HEK293 (cell line): ENCODE results near the gene AMMECR1L.

Experiments used
- CTCF ChIA-PET: fragments of 350-600 bp; formaldehyde crosslinking; extraction: SDS; loops from one replicate; lab custom pipeline; 2021; ENCODE audit warnings: antibody characterized with exemption; lab: Yijun Ruan, JAX
- POLR2A ChIA-PET: fragments of 300-600 bp; formaldehyde crosslinking; extraction: SDS; loops from one replicate; lab custom pipeline; 2020; ENCODE audit warnings: antibody characterized with exemption, inconsistent platforms; lab: Yijun Ruan, JAX
- H3K27ac ChIP-seq: fragments of 200-500 bp; sonication (Bioruptor generic); 2 replicates; pipeline ENCODE4 v1.5.1; 2014; ENCODE audit warnings: low read depth, low read length, control low read depth, inconsistent platforms; ENCODE audit errors: extremely low read depth
- H3K36me3 ChIP-seq, 2 experiments: fragments of 200-500 bp in 1 of 2; sonication (Bioruptor generic) in 1 of 2; 1 replicate in 1 of 2; 2 replicates in 1 of 2; pipeline ENCODE4 v1.5.1; 2014 to 2017; ENCODE audit warnings: inconsistent platforms in 2 of 2, low read length in 2 of 2; ENCODE audit not compliant: control insufficient read depth in 2 of 2, insufficient read depth in 1 of 2
- H3K4me1 ChIP-seq: fragments of 200-500 bp; sonication (Bioruptor generic); 2 replicates; pipeline ENCODE4 v1.5.1; 2014; ENCODE audit warnings: mild to moderate bottlenecking, low read length, inconsistent platforms; ENCODE audit not compliant: control insufficient read depth, insufficient read depth
- H3K4me3 ChIP-seq: 2 replicates; pipeline ENCODE4 v1.5.1; 2011; ENCODE audit warnings: low read depth, mild to moderate bottlenecking, control low read depth, low read length, moderate library complexity
- H3K9me3 ChIP-seq: fragments of 200-500 bp; sonication (Bioruptor generic); 2 replicates; pipeline ENCODE4 v1.5.1; 2014; ENCODE audit warnings: low read depth, low read length, inconsistent platforms; ENCODE audit not compliant: control insufficient read depth, insufficient read depth
- ATF2 ChIP-seq: fragments of 450-650 bp; formaldehyde crosslinking; IDR thresholded peaks from 2 replicates; pipeline ENCODE4 v1.5.1; 2016; ENCODE audit warnings: missing biosample characterization, missing genetic modification characterization, low read depth
- CTCF ChIP-seq: fragments of 450-650 bp; formaldehyde crosslinking; IDR thresholded peaks from 2 replicates; pipeline ENCODE4 v1.5.1; 2016; ENCODE audit warnings: missing biosample characterization, missing genetic modification characterization
- IKZF3 ChIP-seq: fragments of 450-650 bp; IDR thresholded peaks from 2 replicates; pipeline ENCODE4 v1.5.0; 2018; ENCODE audit warnings: missing biosample characterization, mild to moderate bottlenecking, missing genetic modification characterization, moderate library complexity
- KLF16 ChIP-seq: fragments of 450-650 bp; formaldehyde crosslinking; IDR thresholded peaks from 2 replicates; pipeline ENCODE4 v1.5.1; 2017; ENCODE audit warnings: missing biosample characterization, missing genetic modification characterization
- MEIS1 ChIP-seq: sonication (generic); formaldehyde crosslinking; IDR thresholded peaks from 2 replicates; pipeline ENCODE4 v1.8.1; 2022; ENCODE audit warnings: missing genetic modification reagents, mild to moderate bottlenecking, borderline replicate concordance
- PBX3 ChIP-seq: sonication (generic); formaldehyde crosslinking; IDR thresholded peaks from 2 replicates; pipeline ENCODE4 v1.8.1; 2022; ENCODE audit warnings: mild to moderate bottlenecking, moderate library complexity, missing genetic modification reagents
- PRDM6 ChIP-seq: fragments of 450-650 bp; formaldehyde crosslinking; IDR thresholded peaks from 2 replicates; pipeline ENCODE4 v1.5.1; 2017; ENCODE audit warnings: missing biosample characterization, missing genetic modification characterization
- SP7 ChIP-seq: fragments of 450-650 bp; formaldehyde crosslinking; IDR thresholded peaks from 2 replicates; pipeline ENCODE4 v1.5.1; 2016; ENCODE audit warnings: missing biosample characterization, missing genetic modification characterization
- TCF7L2 ChIP-seq: IDR thresholded peaks from 2 replicates; pipeline ENCODE4 v1.6.1; 2011; ENCODE audit warnings: low read depth, mild to moderate bottlenecking, inconsistent platforms, low read length, moderate library complexity, borderline replicate concordance
- ZBTB17 ChIP-seq: fragments of 450-650 bp; formaldehyde crosslinking; IDR thresholded peaks from 2 replicates; pipeline ENCODE4 v1.5.1; 2016; ENCODE audit warnings: missing biosample characterization, missing genetic modification characterization
- ZFHX2 ChIP-seq: fragments of 450-650 bp; formaldehyde crosslinking; conservative IDR thresholded peaks from 2 replicates; pipeline ENCODE4 v1.5.1; 2016; ENCODE audit warnings: missing biosample characterization, missing genetic modification characterization
- ZIC2 ChIP-seq: fragments of 450-650 bp; formaldehyde crosslinking; IDR thresholded peaks from 2 replicates; pipeline ENCODE4 v1.5.1; 2016; ENCODE audit warnings: missing biosample characterization, missing genetic modification characterization
- ZNF223 ChIP-seq: fragments of 450-650 bp; formaldehyde crosslinking; IDR thresholded peaks from 2 replicates; pipeline ENCODE4 v1.5.1; 2016; ENCODE audit warnings: missing biosample characterization, missing genetic modification characterization
- ZNF366 ChIP-seq: fragments of 450-650 bp; formaldehyde crosslinking; conservative IDR thresholded peaks from 2 replicates; pipeline ENCODE4 v1.5.1; 2016; ENCODE audit warnings: missing biosample characterization, missing genetic modification characterization
- ZNF394 ChIP-seq: fragments of 450-650 bp; formaldehyde crosslinking; IDR thresholded peaks from 2 replicates; pipeline ENCODE4 v1.5.1; 2016; ENCODE audit warnings: missing biosample characterization, missing genetic modification characterization, mild to moderate bottlenecking, moderate library complexity, borderline replicate concordance
- ZNF426 ChIP-seq: fragments of 450-650 bp; formaldehyde crosslinking; IDR thresholded peaks from 2 replicates; pipeline ENCODE4 v1.5.1; 2017; ENCODE audit warnings: missing biosample characterization, missing genetic modification characterization, mild to moderate bottlenecking, inconsistent platforms, moderate library complexity
- ZNF510 ChIP-seq: fragments of 450-650 bp; formaldehyde crosslinking; IDR thresholded peaks from 2 replicates; pipeline ENCODE4 v1.5.1; 2018; ENCODE audit warnings: mild to moderate bottlenecking, missing genetic modification characterization, missing biosample characterization; ENCODE audit not compliant: insufficient replicate concordance
- ZNF555 ChIP-seq: fragments of 450-650 bp; formaldehyde crosslinking; conservative IDR thresholded peaks from 2 replicates; pipeline ENCODE4 v1.5.1; 2017; ENCODE audit warnings: missing biosample characterization, mild to moderate bottlenecking, missing genetic modification characterization, inconsistent platforms
- ZNF629 ChIP-seq: fragments of 450-650 bp; formaldehyde crosslinking; IDR thresholded peaks from 2 replicates; pipeline ENCODE4 v1.5.1; 2017; ENCODE audit warnings: missing biosample characterization, missing genetic modification characterization
- ZNF664 ChIP-seq: fragments of 450-650 bp; formaldehyde crosslinking; IDR thresholded peaks from 2 replicates; pipeline ENCODE4 v1.5.1; 2016; ENCODE audit warnings: missing biosample characterization, missing genetic modification characterization
- ZNF837 ChIP-seq: fragments of 450-650 bp; formaldehyde crosslinking; IDR thresholded peaks from 2 replicates; pipeline ENCODE4 v1.5.1; 2016; ENCODE audit warnings: missing biosample characterization, missing genetic modification characterization
- ZNF843 ChIP-seq: fragments of 450-650 bp; formaldehyde crosslinking; IDR thresholded peaks from 2 replicates; pipeline ENCODE4 v1.5.1; 2016; ENCODE audit warnings: missing biosample characterization, missing genetic modification characterization
- TF ChIP-seq, protein P1 (sequence below): fragments of 450-650 bp; formaldehyde crosslinking; IDR thresholded peaks from 2 replicates; pipeline ENCODE4 v1.5.1; 2016; ENCODE audit warnings: missing biosample characterization, missing genetic modification characterization, borderline replicate concordance
- TF ChIP-seq, protein P2 (sequence below): fragments of 450-650 bp; formaldehyde crosslinking; IDR thresholded peaks from 2 replicates; pipeline ENCODE4 v1.5.1; 2016; ENCODE audit warnings: missing biosample characterization, missing genetic modification characterization
- TF ChIP-seq, protein P3 (sequence below): fragments of 450-650 bp; formaldehyde crosslinking; IDR thresholded peaks from 2 replicates; pipeline ENCODE4 v1.5.1; 2016; ENCODE audit warnings: missing biosample characterization, missing genetic modification characterization

Gene AMMECR1L

DNA sequence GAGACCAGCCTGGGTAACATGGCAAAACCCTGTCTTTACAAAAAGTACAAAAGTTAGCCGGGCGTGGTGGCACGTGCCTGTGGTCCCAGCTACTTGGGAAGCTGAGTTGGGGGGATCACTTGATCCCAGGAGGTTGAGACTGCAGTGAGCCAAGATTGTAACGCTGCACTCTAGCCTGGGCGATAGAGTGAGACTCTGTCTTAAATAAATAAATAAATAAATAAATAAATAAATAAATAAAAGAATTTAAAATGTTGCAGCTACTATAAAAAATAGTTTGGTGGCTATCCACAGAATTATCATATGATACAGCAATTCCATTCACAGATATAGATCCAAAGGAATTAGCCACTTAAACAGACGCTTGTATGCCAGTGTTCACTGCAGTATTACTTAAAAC, 49.6 kb upstream of the AMMECR1L start (continued):
- TF ChIP-seq IKZF3 (tag by site-specific recombination) = no peak
- peak; percentile 32 for TF ChIP-seq ZNF426 (tag by site-specific recombination)
- peak; percentile 23; the same call in 1 of the 2 replicates for TF ChIP-seq ZNF394 (tag by site-specific recombination)
- TF ChIP-seq, protein P1, sequence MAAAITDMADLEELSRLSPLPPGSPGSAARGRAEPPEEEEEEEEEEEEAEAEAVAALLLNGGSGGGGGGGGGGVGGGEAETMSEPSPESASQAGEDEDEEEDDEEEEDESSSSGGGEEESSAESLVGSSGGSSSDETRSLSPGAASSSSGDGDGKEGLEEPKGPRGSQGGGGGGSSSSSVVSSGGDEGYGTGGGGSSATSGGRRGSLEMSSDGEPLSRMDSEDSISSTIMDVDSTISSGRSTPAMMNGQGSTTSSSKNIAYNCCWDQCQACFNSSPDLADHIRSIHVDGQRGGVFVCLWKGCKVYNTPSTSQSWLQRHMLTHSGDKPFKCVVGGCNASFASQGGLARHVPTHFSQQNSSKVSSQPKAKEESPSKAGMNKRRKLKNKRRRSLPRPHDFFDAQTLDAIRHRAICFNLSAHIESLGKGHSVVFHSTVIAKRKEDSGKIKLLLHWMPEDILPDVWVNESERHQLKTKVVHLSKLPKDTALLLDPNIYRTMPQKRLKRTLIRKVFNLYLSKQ (tag by site-specific recombination) = no peak
- no peak for TF ChIP-seq ZNF843
- peak; percentile 17; the same call in 1 of the 2 replicates for TF ChIP-seq ZNF555 (tag by site-specific recombination)

GRCh38 chr2:127932199-127932876, 46.6 kb upstream of the AMMECR1L start:
- Histone ChIP-seq H3K4me1 (no peaks in the 10 kb centered on the region), H3K36me3 (no peaks in the 10 kb centered on the region), H3K27ac (no peak overlapping the region), H3K9me3 (no peaks in the 10 kb centered on the region), H3K4me3 (no peak overlapping the region)
- POLR2A ChIA-PET = no interaction called here
- CTCF ChIA-PET = interaction anchor here (0.6 to 1.0 kb wide), 3 partner anchors 13 to 75 kb away, joined by 3 to 4 read pairs (median 4); no protein-coding TSS in a partner anchor
- TF ChIP-seq, protein P2, sequence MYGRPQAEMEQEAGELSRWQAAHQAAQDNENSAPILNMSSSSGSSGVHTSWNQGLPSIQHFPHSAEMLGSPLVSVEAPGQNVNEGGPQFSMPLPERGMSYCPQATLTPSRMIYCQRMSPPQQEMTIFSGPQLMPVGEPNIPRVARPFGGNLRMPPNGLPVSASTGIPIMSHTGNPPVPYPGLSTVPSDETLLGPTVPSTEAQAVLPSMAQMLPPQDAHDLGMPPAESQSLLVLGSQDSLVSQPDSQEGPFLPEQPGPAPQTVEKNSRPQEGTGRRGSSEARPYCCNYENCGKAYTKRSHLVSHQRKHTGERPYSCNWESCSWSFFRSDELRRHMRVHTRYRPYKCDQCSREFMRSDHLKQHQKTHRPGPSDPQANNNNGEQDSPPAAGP = no peak
- TF ChIP-seq KLF16 (tag by site-specific recombination) = no peak
- peak; percentile 30; the same call in 1 of the 2 replicates for TF ChIP-seq ATF2 (tag by site-specific recombination)
- TF ChIP-seq ZNF366 (tag by site-specific recombination) = 0 out of 2 replicates have a peak, but pooled peaks have one; percentile 19
- TF ChIP-seq SP7 (tag by site-specific recombination) = no peak
- TF ChIP-seq ZNF510 = no peak
- no peak for TF ChIP-seq ZNF629 (tag by site-specific recombination)
- TF ChIP-seq ZNF837 = no peak
- TF ChIP-seq MEIS1 (CRISPR knock-in tag) = no peak
- no peak for TF ChIP-seq ZIC2 (tag by site-specific recombination)
- no peak for TF ChIP-seq ZNF223 (tag by site-specific recombination)
- no peak for TF ChIP-seq ZBTB17 (tag by site-specific recombination)
- TF ChIP-seq ZNF664 = no peak
- TF ChIP-seq PRDM6 (tag by site-specific recombination) = peak; percentile 76
- TF ChIP-seq PBX3 (CRISPR knock-in tag) = no peak
- TF ChIP-seq TCF7L2 = no peak
- TF ChIP-seq, protein P3, sequence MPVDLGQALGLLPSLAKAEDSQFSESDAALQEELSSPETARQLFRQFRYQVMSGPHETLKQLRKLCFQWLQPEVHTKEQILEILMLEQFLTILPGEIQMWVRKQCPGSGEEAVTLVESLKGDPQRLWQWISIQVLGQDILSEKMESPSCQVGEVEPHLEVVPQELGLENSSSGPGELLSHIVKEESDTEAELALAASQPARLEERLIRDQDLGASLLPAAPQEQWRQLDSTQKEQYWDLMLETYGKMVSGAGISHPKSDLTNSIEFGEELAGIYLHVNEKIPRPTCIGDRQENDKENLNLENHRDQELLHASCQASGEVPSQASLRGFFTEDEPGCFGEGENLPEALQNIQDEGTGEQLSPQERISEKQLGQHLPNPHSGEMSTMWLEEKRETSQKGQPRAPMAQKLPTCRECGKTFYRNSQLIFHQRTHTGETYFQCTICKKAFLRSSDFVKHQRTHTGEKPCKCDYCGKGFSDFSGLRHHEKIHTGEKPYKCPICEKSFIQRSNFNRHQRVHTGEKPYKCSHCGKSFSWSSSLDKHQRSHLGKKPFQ = no peak
- TF ChIP-seq CTCF (tag by site-specific recombination) = no peak
- no peak for TF ChIP-seq ZFHX2
